Tibial nerve (tissue), 4 donors: ENCODE data around the gene MED17. TPM values are rescaled to one million over a fixed set of nuclear protein-coding genes. Genes with fewer than 3 reads are reported as not detected.

Experiments used
- DNase-seq, 2 donors: peaks; one replicate each; pipeline ENCODE4 v3.0.0-alpha.2; 2019; ENCODE audit warnings: low spot score in 2 of 2
- H3K27ac ChIP-seq, 4 donors: fragments of 200-600 bp; sonication (generic) in 3 of 4; one replicate each; pipeline ENCODE4 v1.5.1; 2017 to 2019; ENCODE audit warnings: mild to moderate bottlenecking in 1 of 4
- H3K27me3 ChIP-seq, 2 donors: fragments of 200-600 bp; sonication (generic) in 1 of 2; one replicate each; pipeline versions ENCODE4 v1.5.1 to v1.6.0; 2017 to 2019
- H3K36me3 ChIP-seq, 3 donors: fragments of 200-600 bp; sonication (generic); one replicate each; pipeline ENCODE4 v1.5.1; 2018 to 2019
- H3K4me1 ChIP-seq, 4 donors: fragments of 200-600 bp; sonication (generic) in 3 of 4; one replicate each; pipeline ENCODE4 v1.5.1; 2017 to 2019
- H3K4me3 ChIP-seq, 4 donors: fragments of 200-600 bp; sonication (generic) in 3 of 4; one replicate each; pipeline ENCODE4 v1.5.1; 2017 to 2019; ENCODE audit warnings: mild to moderate bottlenecking in 1 of 4, moderate library complexity in 1 of 4
- H3K9me3 ChIP-seq, 4 donors: fragments of 200-600 bp; sonication (generic) in 3 of 4; one replicate each; pipeline ENCODE4 v1.5.1; 2017 to 2019
- CTCF ChIP-seq, 5 experiments: fragments of 200-600 bp in 3 of 5; fragments of 450-650 bp in 2 of 5; sonication (generic) in 3 of 5; IDR thresholded peaks; one replicate each; pipeline ENCODE4 v1.5.1; 2016 to 2019; ENCODE audit warnings: antibody characterized with exemption in 5 of 5, mild to moderate bottlenecking in 3 of 5, moderate library complexity in 2 of 5
- EP300 ChIP-seq, 2 donors: sonication (generic); formaldehyde crosslinking; IDR thresholded peaks; one replicate each; pipeline ENCODE4 v1.6.1; 2017; ENCODE audit warnings: antibody characterized with exemption in 2 of 2, mild to moderate bottlenecking in 1 of 2
- POLR2A ChIP-seq, 2 donors: fragments of 450-650 bp; IDR thresholded peaks; one replicate each; pipeline ENCODE4 v1.6.1; 2017; ENCODE audit warnings: antibody characterized with exemption in 2 of 2, mild to moderate bottlenecking in 2 of 2, moderate library complexity in 2 of 2
- WGBS, 2 donors: methylation state at CpG; one replicate each; pipeline ENCODE4 v1.1.5; 2018; 5-methylcytosine and 5-hydroxymethylcytosine counted together
- total RNA-seq, 4 donors: library from RNA; depleted of rRNA; stranded (reverse); fragments of >200 nt; gene quantifications; one replicate each; pipeline ENCODE4 v1.1.0, GENCODE V29; 2016

The MED17 gene
- total RNA-seq, 4 donors from 2014 or later, result 18.6 to 40.8 (median 37.2) TPM

GRCh38 chr11:93840180-93840579 lies 56.1 kb downstream of the MED17 start:
- Histone ChIP-seq H3K36me3 (no peaks in the 10 kb centered on the region), H3K27me3 (no peaks in the 10 kb centered on the region), H3K27ac (no peak overlapping the region), H3K9me3 (no peaks in the 10 kb centered on the region), H3K4me3 (no peak overlapping the region), H3K4me1 (no peaks in the 10 kb centered on the region)
- TF ChIP-seq EP300 (IDR thresholded peaks at IDR 0.05) (no peak), POLR2A (IDR thresholded peaks at IDR 0.05) (no peak), CTCF (IDR thresholded peaks at IDR 0.05) (no peak)
- 52 to 57% methylated on average over 2 of the region's 2 CpGs for WGBS, 2 donors
- DNase-seq, result no peak

GRCh38 chr11:93840981-93841380 lies 56.9 kb downstream of the MED17 start:
- Histone ChIP-seq H3K27ac (no peak overlapping the region), H3K4me3 (no peak overlapping the region), H3K4me1 (no peaks in the 10 kb centered on the region), H3K9me3 (no peaks in the 10 kb centered on the region), H3K36me3 (no peaks in the 10 kb centered on the region), H3K27me3 (no peaks in the 10 kb centered on the region)
- TF ChIP-seq CTCF (IDR thresholded peaks at IDR 0.05) (no peak), POLR2A (IDR thresholded peaks at IDR 0.05) (no peak), EP300 (IDR thresholded peaks at IDR 0.05) (no peak)
- no peak for DNase-seq
- 54 to 57% methylated on average over 3 of the region's 3 CpGs for WGBS, 2 donors

GRCh38 chr11:93841446-93841845 lies 57.4 kb downstream of the MED17 start:
- Histone ChIP-seq H3K27ac (no peak overlapping the region), H3K9me3 (no peaks in the 10 kb centered on the region), H3K4me1 (no peaks in the 10 kb centered on the region), H3K27me3 (no peaks in the 10 kb centered on the region), H3K36me3 (no peaks in the 10 kb centered on the region), H3K4me3 (no peak overlapping the region)
- DNase-seq, result no peak
- 84 to 92% methylated on average over 2 of the region's 2 CpGs for WGBS, 2 donors
- TF ChIP-seq EP300 (IDR thresholded peaks at IDR 0.05) (no peak), POLR2A (IDR thresholded peaks at IDR 0.05) (no peak), CTCF (IDR thresholded peaks at IDR 0.05) (no peak)

- H3K36me3 ChIP-seq, result no peaks in the 10 kb centered on the region
- H3K9me3 ChIP-seq, result no peaks in the 10 kb centered on the region
- TF ChIP-seq CTCF (IDR thresholded peaks at IDR 0.05) (no peak), POLR2A (IDR thresholded peaks at IDR 0.05) (no peak), EP300 (IDR thresholded peaks at IDR 0.05) (no peak)
- no peak for DNase-seq
- no peak overlapping the region for H3K27ac ChIP-seq
- H3K4me1 ChIP-seq, result no peaks in the 10 kb centered on the region
- H3K27me3 ChIP-seq, result no peaks in the 10 kb centered on the region
- 90 to 95% methylated on average over 4 of the region's 4 CpGs for WGBS, 2 donors
- H3K4me3 ChIP-seq, result no peak overlapping the region
These were observed 58.0 kb downstream of the MED17 start for GRCh38 chr11:93842034-93842433.

- Histone ChIP-seq H3K27ac (no peak overlapping the region), H3K4me3 (no peak overlapping the region), H3K36me3 (no peaks in the 10 kb centered on the region), H3K9me3 (no peaks in the 10 kb centered on the region), H3K4me1 (no peaks in the 10 kb centered on the region), H3K27me3 (no peaks in the 10 kb centered on the region)
- no peak for DNase-seq
- WGBS, 2 donors, result 57 to 58% methylated on average over 6 of the region's 6 CpGs
- no peak for TF ChIP-seq CTCF (IDR thresholded peaks at IDR 0.05)
- no peak for TF ChIP-seq POLR2A (IDR thresholded peaks at IDR 0.05)
- TF ChIP-seq EP300 (IDR thresholded peaks at IDR 0.05), result no peak
These were observed 58.4 kb downstream of the MED17 start for GRCh38 chr11:93842461-93842860.
